Measurements from ENCODE around the gene PPP1R1B.
A peak's percentile ranks its signal among the peaks of the same experiment; 100 is the strongest.

Gene PPP1R1B

DNA sequence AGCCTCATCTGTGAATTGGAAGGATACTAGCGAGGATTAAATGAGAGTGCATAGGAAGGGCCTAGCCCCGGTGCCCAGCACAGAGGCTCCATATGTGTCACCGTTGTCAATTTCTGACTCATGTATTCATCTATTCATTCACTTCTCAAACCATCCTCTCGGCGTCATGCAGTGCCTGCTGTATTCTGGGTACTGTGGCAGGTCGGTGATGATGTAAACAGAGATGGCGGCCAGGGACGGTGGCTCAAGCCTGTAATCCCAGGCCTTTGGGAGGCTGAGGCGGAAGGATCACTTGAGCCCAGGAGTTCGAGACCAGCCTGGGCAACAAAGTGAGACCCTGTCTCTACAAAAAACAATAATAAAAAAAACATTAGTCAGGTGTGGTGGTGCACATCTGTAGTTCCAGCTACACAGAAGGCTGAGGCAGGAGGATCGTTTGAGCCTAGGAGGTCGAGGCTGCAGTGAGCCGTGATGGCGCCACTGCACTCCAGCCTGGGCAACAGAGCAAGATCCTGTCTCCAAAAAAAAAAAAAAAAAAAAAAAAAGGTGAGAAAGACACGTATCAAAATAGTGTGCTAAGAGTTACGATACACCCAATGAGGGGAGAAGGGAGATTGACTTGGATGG lies 4.3 kb upstream of the PPP1R1B start:
- no peaks in the 10 kb centered on the region for H3K36me3 ChIP-seq (ENCODE audit: control insufficient read depth, insufficient read depth, low read length)
- TF ChIP-seq, protein P1, sequence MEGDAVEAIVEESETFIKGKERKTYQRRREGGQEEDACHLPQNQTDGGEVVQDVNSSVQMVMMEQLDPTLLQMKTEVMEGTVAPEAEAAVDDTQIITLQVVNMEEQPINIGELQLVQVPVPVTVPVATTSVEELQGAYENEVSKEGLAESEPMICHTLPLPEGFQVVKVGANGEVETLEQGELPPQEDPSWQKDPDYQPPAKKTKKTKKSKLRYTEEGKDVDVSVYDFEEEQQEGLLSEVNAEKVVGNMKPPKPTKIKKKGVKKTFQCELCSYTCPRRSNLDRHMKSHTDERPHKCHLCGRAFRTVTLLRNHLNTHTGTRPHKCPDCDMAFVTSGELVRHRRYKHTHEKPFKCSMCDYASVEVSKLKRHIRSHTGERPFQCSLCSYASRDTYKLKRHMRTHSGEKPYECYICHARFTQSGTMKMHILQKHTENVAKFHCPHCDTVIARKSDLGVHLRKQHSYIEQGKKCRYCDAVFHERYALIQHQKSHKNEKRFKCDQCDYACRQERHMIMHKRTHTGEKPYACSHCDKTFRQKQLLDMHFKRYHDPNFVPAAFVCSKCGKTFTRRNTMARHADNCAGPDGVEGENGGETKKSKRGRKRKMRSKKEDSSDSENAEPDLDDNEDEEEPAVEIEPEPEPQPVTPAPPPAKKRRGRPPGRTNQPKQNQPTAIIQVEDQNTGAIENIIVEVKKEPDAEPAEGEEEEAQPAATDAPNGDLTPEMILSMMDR (IDR thresholded peaks at IDR 0.05; ENCODE audit: insufficient read depth, low read length, poor library complexity, severe bottlenecking), result no peak
- peak overlapping the region; percentile 34; the same call in 1 of the 2 replicates for H3K4me3 ChIP-seq (replicated peaks; ENCODE audit: low read depth, low read length)
- H3K27me3 ChIP-seq (replicated peaks; ENCODE audit: control insufficient read depth, insufficient read depth, low read length), result no peaks in the 10 kb centered on the region; the same call in 1 of the 2 replicates
- DNase-seq (ENCODE audit: extremely low read depth, insufficient read length), result no peak

DNA sequence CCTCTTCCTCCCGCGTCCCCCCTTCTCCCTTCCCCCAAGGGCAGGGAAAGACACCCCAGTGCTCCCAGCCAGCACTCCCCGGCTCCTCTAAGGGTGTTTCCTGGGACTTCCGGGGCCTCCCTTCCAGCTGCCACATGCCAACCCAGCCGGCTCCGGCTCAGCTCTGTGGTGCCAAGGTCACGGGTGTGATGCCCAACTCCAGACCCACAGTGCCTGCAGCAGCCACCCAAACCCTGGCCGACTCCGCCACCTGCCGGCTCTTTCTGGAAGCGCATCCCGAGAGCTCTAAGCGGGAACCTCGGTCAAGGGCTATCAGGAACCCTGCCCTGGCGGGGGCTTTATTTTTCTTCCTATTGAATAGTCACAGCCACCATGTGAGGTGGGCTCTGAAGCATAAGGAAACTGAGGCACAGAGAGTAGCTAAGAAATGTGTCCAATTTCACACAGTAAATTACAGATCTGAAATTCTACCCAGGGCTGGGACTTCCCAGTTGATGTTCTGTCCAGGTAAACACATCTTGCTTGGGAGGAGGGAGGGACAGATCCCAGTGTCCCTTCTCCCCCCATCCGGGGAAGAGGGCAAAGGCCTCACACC lies 3.3 kb upstream of the PPP1R1B start:
- Histone ChIP-seq H3K36me3 (ENCODE audit: control insufficient read depth, insufficient read depth, low read length) (no peaks in the 10 kb centered on the region), H3K4me3 (replicated peaks; ENCODE audit: low read depth, low read length) (no peak overlapping the region), H3K27me3 (replicated peaks; ENCODE audit: control insufficient read depth, insufficient read depth, low read length) (no peaks in the 10 kb centered on the region; the same call in 1 of the 2 replicates)
- peak; percentile 75 for DNase-seq (ENCODE audit: extremely low read depth, insufficient read length)
- TF ChIP-seq, protein P1 (IDR thresholded peaks at IDR 0.05; ENCODE audit: insufficient read depth, low read length, poor library complexity, severe bottlenecking), result peak; percentile 97

DNA sequence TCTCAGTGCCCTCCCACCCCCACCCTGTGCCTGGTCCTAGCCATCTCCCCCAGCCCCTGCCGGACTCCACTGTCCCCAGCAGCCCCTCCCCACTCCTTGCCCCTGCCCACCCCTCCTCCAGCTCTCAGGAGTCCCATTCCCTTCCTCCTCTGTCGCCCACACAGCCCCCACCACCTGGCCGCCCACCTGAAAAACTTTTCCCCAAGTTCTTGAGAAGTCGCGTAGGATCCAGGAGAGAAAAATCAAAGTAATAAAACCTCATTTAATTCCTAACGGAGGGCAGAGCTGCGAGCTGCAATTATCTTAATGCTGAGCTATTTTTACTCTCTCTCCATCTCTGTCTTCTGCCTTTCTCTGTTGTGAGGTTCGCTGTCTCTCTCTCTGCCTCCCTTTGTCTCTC lies 2.4 kb upstream of the PPP1R1B start:
- Histone ChIP-seq H3K36me3 (ENCODE audit: control insufficient read depth, insufficient read depth, low read length) (no peaks in the 10 kb centered on the region), H3K4me3 (replicated peaks; ENCODE audit: low read depth, low read length) (no peak overlapping the region), H3K27me3 (replicated peaks; ENCODE audit: control insufficient read depth, insufficient read depth, low read length) (no peaks in the 10 kb centered on the region; the same call in 1 of the 2 replicates)
- DNase-seq (ENCODE audit: extremely low read depth, insufficient read length), result no peak
- TF ChIP-seq, protein P1 (IDR thresholded peaks at IDR 0.05; ENCODE audit: insufficient read depth, low read length, poor library complexity, severe bottlenecking), result no peak

DNA sequence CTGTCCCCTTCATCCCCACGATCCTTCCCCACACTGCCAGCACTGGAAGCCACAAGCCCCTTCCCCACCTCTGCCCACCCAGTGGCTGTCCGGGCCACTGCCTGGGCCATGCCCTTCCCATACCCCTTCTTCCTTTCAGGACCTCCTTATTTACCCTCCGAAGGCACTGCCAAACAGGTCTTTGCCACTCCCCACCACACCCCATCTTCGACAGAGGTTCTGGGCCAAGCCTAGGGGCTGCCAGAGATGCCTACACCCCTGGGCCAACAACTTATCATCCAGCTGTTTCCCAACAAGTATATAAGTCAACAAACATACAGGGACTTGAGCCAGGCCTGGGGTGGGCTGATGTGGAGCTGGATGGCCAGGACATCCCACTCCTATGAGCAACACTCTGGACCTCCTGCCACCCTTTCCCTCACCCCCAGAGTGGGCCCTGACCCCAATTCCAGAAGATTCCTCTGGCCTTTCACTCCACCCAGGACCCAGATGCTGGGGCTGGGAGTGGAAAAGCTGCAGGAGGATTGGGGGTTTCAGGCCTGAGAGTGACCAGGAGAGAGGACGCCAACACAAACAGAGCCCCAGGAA lies 1.5 kb upstream of the PPP1R1B start:
- TF ChIP-seq, protein P1 (IDR thresholded peaks at IDR 0.05; ENCODE audit: insufficient read depth, low read length, poor library complexity, severe bottlenecking), result no peak
- Histone ChIP-seq H3K36me3 (ENCODE audit: control insufficient read depth, insufficient read depth, low read length) (no peaks in the 10 kb centered on the region), H3K4me3 (replicated peaks; ENCODE audit: low read depth, low read length) (no peak overlapping the region), H3K27me3 (replicated peaks; ENCODE audit: control insufficient read depth, insufficient read depth, low read length) (no peaks in the 10 kb centered on the region; the same call in 1 of the 2 replicates)
- no peak for DNase-seq (ENCODE audit: extremely low read depth, insufficient read length)

DNA sequence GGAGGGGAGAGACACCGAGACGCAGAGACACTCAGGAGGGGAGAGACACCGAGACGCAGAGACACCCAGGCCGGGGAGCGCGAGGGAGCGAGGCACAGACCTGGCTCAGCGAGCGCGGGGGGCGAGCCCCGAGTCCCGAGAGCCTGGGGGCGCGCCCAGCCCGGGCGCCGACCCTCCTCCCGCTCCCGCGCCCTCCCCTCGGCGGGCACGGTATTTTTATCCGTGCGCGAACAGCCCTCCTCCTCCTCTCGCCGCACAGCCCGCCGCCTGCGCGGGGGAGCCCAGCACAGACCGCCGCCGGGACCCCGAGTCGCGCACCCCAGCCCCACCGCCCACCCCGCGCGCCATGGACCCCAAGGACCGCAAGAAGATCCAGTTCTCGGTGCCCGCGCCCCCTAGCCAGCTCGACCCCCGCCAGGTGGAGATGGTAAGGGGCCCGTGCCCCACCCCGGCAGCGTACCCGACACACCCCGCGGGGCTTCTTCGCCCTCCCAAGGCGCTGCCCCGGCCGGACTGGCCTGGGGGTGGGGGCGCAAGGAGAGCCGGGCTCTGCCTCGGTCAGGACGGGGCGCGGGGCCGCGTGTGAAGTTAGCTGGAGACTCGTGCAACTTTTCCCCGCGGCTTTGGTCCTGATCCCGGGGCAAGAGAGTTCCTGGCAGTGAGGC lies 427 bp downstream of the PPP1R1B start:
- DNase-seq (ENCODE audit: extremely low read depth, insufficient read length), result no peak
- TF ChIP-seq, protein P1 (IDR thresholded peaks at IDR 0.05; ENCODE audit: insufficient read depth, low read length, poor library complexity, severe bottlenecking), result no peak

More for the DNA sequence above, 427 bp downstream of the PPP1R1B start:
- H3K4me3 ChIP-seq (replicated peaks; ENCODE audit: low read depth, low read length), result no peak overlapping the region
- no peaks in the 10 kb centered on the region for H3K36me3 ChIP-seq (ENCODE audit: control insufficient read depth, insufficient read depth, low read length)
- no peaks in the 10 kb centered on the region; the same call in 1 of the 2 replicates for H3K27me3 ChIP-seq (replicated peaks; ENCODE audit: control insufficient read depth, insufficient read depth, low read length)
